Hepatocyte (in vitro differentiated cells): ENCODE results near the gene C12orf42. TPM values are rescaled to one million over a fixed set of nuclear protein-coding genes. Genes with fewer than 3 reads are reported as not detected.

Source experiments
- DNase-seq: peaks from one replicate; pipeline ENCODE4 v3.0.0-alpha.2; 2016; ENCODE audit warnings: low spot score
- H2AFZ ChIP-seq: fragments of 200-600 bp; sonication (generic); 2 replicates; pipeline ENCODE4 v1.6.0; 2016; ENCODE audit warnings: antibody characterized with exemption, mild to moderate bottlenecking
- H3K27ac ChIP-seq: fragments of 200-600 bp; sonication (generic); 2 replicates; pipeline ENCODE4 v1.5.1; 2016; ENCODE audit warnings: mild to moderate bottlenecking
- H3K27me3 ChIP-seq: fragments of 200-600 bp; sonication (generic); 2 replicates; pipeline ENCODE4 v1.6.1; 2016
- H3K36me3 ChIP-seq: fragments of 200-600 bp; sonication (generic); replicated peaks from 2 replicates; pipeline ENCODE4 v1.5.1; 2016; ENCODE audit warnings: low read depth; ENCODE audit not compliant: insufficient read depth
- H3K4me1 ChIP-seq: fragments of 200-600 bp; sonication (generic); 2 replicates; pipeline ENCODE4 v1.5.1; 2016; ENCODE audit warnings: mild to moderate bottlenecking, moderate library complexity; ENCODE audit not compliant: insufficient read depth
- H3K4me2 ChIP-seq: fragments of 200-600 bp; sonication (generic); 2 replicates; pipeline ENCODE4 v1.6.0; 2016
- H3K4me3 ChIP-seq: fragments of 200-600 bp; sonication (generic); 2 replicates; pipeline ENCODE4 v1.5.1; 2016; ENCODE audit warnings: mild to moderate bottlenecking
- H3K79me2 ChIP-seq: fragments of 200-600 bp; sonication (generic); 2 replicates; pipeline ENCODE4 v1.6.0; 2017; ENCODE audit warnings: mild to moderate bottlenecking
- H3K9me2 ChIP-seq: fragments of 200-600 bp; sonication (generic); replicated peaks from 2 replicates; pipeline ENCODE4 v1.6.0; 2017; ENCODE audit warnings: mild to moderate bottlenecking; ENCODE audit not compliant: insufficient read depth
- H3K9me3 ChIP-seq: fragments of 200-600 bp; sonication (generic); 2 replicates; pipeline ENCODE4 v1.5.1; 2016; ENCODE audit warnings: low read depth, mild to moderate bottlenecking
- H4K20me1 ChIP-seq: fragments of 200-600 bp; sonication (generic); 2 replicates; pipeline ENCODE4 v1.6.0; 2016; ENCODE audit warnings: mild to moderate bottlenecking; ENCODE audit not compliant: insufficient read depth, poor library complexity, severe bottlenecking
- EZH2 ChIP-seq: fragments of 200-600 bp; sonication (generic); IDR thresholded peaks from 2 replicates; pipeline ENCODE4 v1.6.1; 2016; ENCODE audit warnings: antibody characterized with exemption, mild to moderate bottlenecking, borderline replicate concordance
- EZH2phosphoT487 ChIP-seq: fragments of 200-600 bp; sonication (generic); IDR thresholded peaks from one replicate; pipeline ENCODE4 v1.6.1; 2018; ENCODE audit warnings: antibody characterized with exemption, mild to moderate bottlenecking, low read depth, moderate library complexity; ENCODE audit not compliant: unreplicated experiment, severe bottlenecking
- WGBS: methylation state at CpG from one replicate; pipeline ENCODE4 v1.1.6; 2016; ENCODE audit warnings: low lambda C conversion rate; ENCODE audit errors: missing lambda C conversion rate; 5-methylcytosine and 5-hydroxymethylcytosine counted together
- polyA plus RNA-seq: library from polyadenylated mRNA; unstranded; fragments of >200 nt; fragmentation: Nextera tagmentation; extraction: Ambion mirVana; gene quantifications from 2 replicates; pipeline ENCODE4 v1.2.1, GENCODE V29; 2016
- total RNA-seq: library from RNA; depleted of rRNA; stranded (reverse); fragments of >200 nt; gene quantifications from 2 replicates; pipeline ENCODE4 v1.2.3, GENCODE V29; 2014
- TF ChIP-seq, protein P1 (sequence below): fragments of 200-600 bp; sonication (generic); IDR thresholded peaks from 2 replicates; pipeline ENCODE4 v1.5.1; 2016; ENCODE audit warnings: antibody characterized with exemption, mild to moderate bottlenecking; ENCODE audit not compliant: poor library complexity

The C12orf42 gene
- total and polyA plus RNA-seq, 2 experiments from 2014 or later = not detected

DNA sequence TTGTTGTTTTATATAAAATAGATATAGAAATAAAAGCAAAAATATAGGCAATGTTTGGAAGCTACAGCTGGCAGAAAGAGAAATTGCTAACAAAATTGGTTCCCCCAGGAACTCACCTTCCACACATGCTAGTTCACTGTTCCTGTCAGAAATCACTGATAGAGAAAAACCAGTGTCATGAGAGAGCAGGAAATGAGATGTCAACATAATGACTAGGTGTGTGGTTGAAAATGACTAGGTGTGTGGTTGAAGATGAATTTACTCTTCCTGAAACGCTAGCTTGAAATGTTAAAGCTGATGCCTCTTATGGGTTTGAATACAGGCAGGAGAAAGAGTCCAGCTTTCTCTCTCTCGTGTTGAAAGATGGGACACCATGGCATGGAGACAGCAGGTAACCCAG, 216.3 kb downstream of the C12orf42 start:
- Histone ChIP-seq H3K9me2 (no peaks in the 10 kb centered on the region), H3K4me2 (no peak overlapping the region), H2AFZ (no peak overlapping the region), H3K27ac (no peak overlapping the region), H3K36me3 (no peaks in the 10 kb centered on the region), H3K27me3 (no peaks in the 10 kb centered on the region), H3K79me2 (no peaks in the 10 kb centered on the region), H3K4me3 (no peak overlapping the region), H3K4me1 (no peaks in the 10 kb centered on the region), H3K9me3 (no peaks in the 10 kb centered on the region), H4K20me1 (no peaks in the 10 kb centered on the region)
- no peak for TF ChIP-seq EZH2
- TF ChIP-seq, protein P1, sequence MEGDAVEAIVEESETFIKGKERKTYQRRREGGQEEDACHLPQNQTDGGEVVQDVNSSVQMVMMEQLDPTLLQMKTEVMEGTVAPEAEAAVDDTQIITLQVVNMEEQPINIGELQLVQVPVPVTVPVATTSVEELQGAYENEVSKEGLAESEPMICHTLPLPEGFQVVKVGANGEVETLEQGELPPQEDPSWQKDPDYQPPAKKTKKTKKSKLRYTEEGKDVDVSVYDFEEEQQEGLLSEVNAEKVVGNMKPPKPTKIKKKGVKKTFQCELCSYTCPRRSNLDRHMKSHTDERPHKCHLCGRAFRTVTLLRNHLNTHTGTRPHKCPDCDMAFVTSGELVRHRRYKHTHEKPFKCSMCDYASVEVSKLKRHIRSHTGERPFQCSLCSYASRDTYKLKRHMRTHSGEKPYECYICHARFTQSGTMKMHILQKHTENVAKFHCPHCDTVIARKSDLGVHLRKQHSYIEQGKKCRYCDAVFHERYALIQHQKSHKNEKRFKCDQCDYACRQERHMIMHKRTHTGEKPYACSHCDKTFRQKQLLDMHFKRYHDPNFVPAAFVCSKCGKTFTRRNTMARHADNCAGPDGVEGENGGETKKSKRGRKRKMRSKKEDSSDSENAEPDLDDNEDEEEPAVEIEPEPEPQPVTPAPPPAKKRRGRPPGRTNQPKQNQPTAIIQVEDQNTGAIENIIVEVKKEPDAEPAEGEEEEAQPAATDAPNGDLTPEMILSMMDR = no peak
- no peak for TF ChIP-seq EZH2phosphoT487
- DNase-seq = no peak
- WGBS = 50% methylated on average over 2 of the region's 2 CpGs

DNA sequence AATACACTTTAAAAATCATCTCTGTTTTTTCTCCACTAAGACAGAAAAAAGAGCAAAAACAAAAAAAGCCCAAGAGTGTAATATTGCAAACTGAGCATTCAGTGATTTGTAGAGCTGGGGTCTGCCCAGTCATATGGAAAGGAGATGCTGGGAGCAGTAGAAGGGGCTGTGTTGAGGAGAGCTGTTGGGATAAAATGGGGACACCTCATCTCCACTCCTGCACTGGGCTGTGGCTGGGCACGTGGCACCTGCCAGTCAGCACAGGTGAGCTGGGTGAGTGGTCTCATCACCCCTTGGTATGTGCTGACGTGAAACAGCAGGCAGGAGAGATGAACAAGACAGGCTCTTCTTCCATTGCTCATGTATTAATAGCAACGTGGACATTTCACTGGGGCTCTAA, 217.4 kb downstream of the C12orf42 start:
- Histone ChIP-seq H3K4me2 (no peak overlapping the region), H3K4me3 (no peak overlapping the region), H3K27me3 (no peaks in the 10 kb centered on the region), H3K9me2 (no peaks in the 10 kb centered on the region), H3K4me1 (no peaks in the 10 kb centered on the region), H2AFZ (no peak overlapping the region), H3K9me3 (no peaks in the 10 kb centered on the region), H3K27ac (no peak overlapping the region), H3K79me2 (no peaks in the 10 kb centered on the region), H3K36me3 (no peaks in the 10 kb centered on the region), H4K20me1 (no peaks in the 10 kb centered on the region)
- TF ChIP-seq, protein P1 = no peak
- TF ChIP-seq EZH2phosphoT487 (no peak), EZH2 (no peak)
- no peak for DNase-seq
- 69% methylated on average over 3 of the region's 3 CpGs for WGBS

DNA sequence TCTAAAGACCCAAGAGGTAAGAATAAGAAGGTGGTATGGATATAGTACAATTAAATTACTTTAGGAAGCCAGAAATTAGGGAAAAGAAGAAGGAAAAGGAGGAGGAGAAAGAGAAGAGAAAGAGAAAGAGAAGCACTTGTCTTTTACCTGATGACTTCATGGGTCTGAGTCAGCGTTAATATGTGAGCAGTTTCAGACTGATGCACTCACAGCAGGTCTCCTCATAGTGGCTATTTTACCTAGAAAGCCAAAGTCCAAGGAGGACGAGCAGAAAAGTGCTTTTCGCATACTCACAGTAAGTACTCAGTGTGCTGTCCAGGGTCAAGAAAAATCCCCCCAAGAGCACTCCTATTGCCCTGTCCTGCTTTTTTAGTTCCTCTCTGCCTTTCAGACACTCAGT, 222.1 kb downstream of the C12orf42 start:
- Histone ChIP-seq H3K4me1 (no peaks in the 10 kb centered on the region), H3K9me3 (no peaks in the 10 kb centered on the region), H3K4me3 (no peak overlapping the region), H3K79me2 (no peaks in the 10 kb centered on the region), H3K27me3 (peaks cover 9% of the 10 kb centered on the region), H4K20me1 (no peaks in the 10 kb centered on the region), H2AFZ (no peak overlapping the region), H3K9me2 (no peaks in the 10 kb centered on the region), H3K36me3 (no peaks in the 10 kb centered on the region), H3K27ac (peak overlapping the region; percentile 85), H3K4me2 (peak overlapping the region; percentile 21)
- TF ChIP-seq, protein P1 = no peak
- TF ChIP-seq EZH2phosphoT487 (no peak), EZH2 (no peak)
- WGBS = 59% methylated on average over 3 of the region's 3 CpGs
- peak; percentile 55 for DNase-seq

DNA sequence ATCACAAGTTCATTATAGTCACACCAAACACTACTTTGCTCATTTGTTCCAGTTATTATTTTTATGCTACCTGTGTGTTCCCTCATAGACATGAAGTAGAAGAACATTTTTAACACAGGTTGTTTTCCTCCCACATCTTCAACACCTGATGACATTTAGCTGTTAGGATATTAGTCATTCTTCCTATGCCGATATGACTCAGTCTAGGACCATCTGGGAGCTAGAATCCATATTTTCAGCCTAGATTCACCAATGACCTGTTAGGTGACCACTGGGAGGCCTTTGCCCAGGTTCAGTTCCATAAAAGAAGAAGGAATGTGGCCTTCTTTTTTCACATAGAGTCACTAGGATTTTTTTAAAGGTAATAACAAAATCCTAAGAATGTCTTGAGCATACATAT, 222.8 kb downstream of the C12orf42 start:
- WGBS = 88% methylated on average over 1 of the region's 1 CpG
- H3K9me3 ChIP-seq = no peaks in the 10 kb centered on the region
- H4K20me1 ChIP-seq = no peaks in the 10 kb centered on the region
- H3K4me1 ChIP-seq = no peaks in the 10 kb centered on the region
- peak overlapping the region; percentile 85 for H3K27ac ChIP-seq
- no peak overlapping the region for H3K4me3 ChIP-seq
- TF ChIP-seq, protein P1 = no peak
- TF ChIP-seq EZH2 (no peak), EZH2phosphoT487 (no peak)
- no peaks in the 10 kb centered on the region for H3K36me3 ChIP-seq
- H3K79me2 ChIP-seq = no peaks in the 10 kb centered on the region
- no peak overlapping the region for H3K4me2 ChIP-seq
- DNase-seq = peak; percentile 4
- no peak overlapping the region for H2AFZ ChIP-seq
- no peaks in the 10 kb centered on the region for H3K9me2 ChIP-seq
- peaks cover 9% of the 10 kb centered on the region for H3K27me3 ChIP-seq
